ENCODE data around the gene WBP2.

GRCh38 chr17:75821552-75821951 lies 33.6 kb downstream of the WBP2 start:
- TF ChIP-seq POLR2A (IDR thresholded peaks at IDR 0.05) = no peak
- TF ChIP-seq CTCF (IDR thresholded peaks at IDR 0.05 in 4 of 5, conservative IDR thresholded peaks at IDR 0.05 in 1 of 5) = no peak
